ENCODE data around the gene CDC14A.

CDC14A gene

GRCh38 chr1:100494393-100495084 lies 142.2 kb downstream of the CDC14A start:
- peak; percentile 12 for DNase-seq (ENCODE audit: low read depth)

- no peak for DNase-seq (ENCODE audit: low read depth)
These were observed 144.6 kb downstream of the CDC14A start for GRCh38 chr1:100496896-100497295.

- DNase-seq (ENCODE audit: low read depth): no peak
These were observed 145.5 kb downstream of the CDC14A start for GRCh38 chr1:100497796-100498195.

GRCh38 chr1:100499194-100499811 lies 147.0 kb downstream of the CDC14A start:
- DNase-seq (ENCODE audit: low read depth): peak; percentile 31

GRCh38 chr1:100502052-100502792 lies 149.9 kb downstream of the CDC14A start:
- peak; percentile 3 for DNase-seq (ENCODE audit: low read depth)

- no peak for DNase-seq (ENCODE audit: low read depth)
These were observed 153.9 kb downstream of the CDC14A start for GRCh38 chr1:100506217-100506616.

GRCh38 chr1:100510451-100510850 lies 158.1 kb downstream of the CDC14A start:
- DNase-seq (ENCODE audit: low read depth): no peak

- no peak for DNase-seq (ENCODE audit: low read depth)
These were observed 158.8 kb downstream of the CDC14A start for GRCh38 chr1:100511058-100511457.

GRCh38 chr1:100511773-100512172 lies 159.5 kb downstream of the CDC14A start:
- no peak for DNase-seq (ENCODE audit: low read depth)

GRCh38 chr1:100512803-100513352 lies 160.6 kb downstream of the CDC14A start:
- no peak for DNase-seq (ENCODE audit: low read depth)

- no peak for DNase-seq (ENCODE audit: low read depth)
These were observed 164.6 kb downstream of the CDC14A start for GRCh38 chr1:100516857-100517256.

- DNase-seq (ENCODE audit: low read depth): no peak
These were observed 165.2 kb downstream of the CDC14A start for GRCh38 chr1:100517515-100517914.

- DNase-seq (ENCODE audit: low read depth): no peak
These were observed 165.7 kb downstream of the CDC14A start for GRCh38 chr1:100518023-100518422.

- DNase-seq (ENCODE audit: low read depth): peak; percentile 24
These were observed 170.8 kb downstream of the CDC14A start for GRCh38 chr1:100523038-100523652.

- no peak for DNase-seq (ENCODE audit: low read depth)
These were observed 172.0 kb downstream of the CDC14A start for GRCh38 chr1:100524355-100524754.

- DNase-seq (ENCODE audit: low read depth): no peak
These were observed 174.6 kb downstream of the CDC14A start for GRCh38 chr1:100526894-100527293.

- peak; percentile 76 for DNase-seq (ENCODE audit: low read depth)
These were observed 176.6 kb downstream of the CDC14A start for GRCh38 chr1:100528871-100529270.

GRCh38 chr1:100530141-100530540 lies 177.8 kb downstream of the CDC14A start:
- DNase-seq (ENCODE audit: low read depth): no peak

GRCh38 chr1:100530880-100531487 lies 178.7 kb downstream of the CDC14A start:
- peak; percentile 55 for DNase-seq (ENCODE audit: low read depth)

- DNase-seq (ENCODE audit: low read depth): no peak
These were observed 180.3 kb downstream of the CDC14A start for GRCh38 chr1:100532645-100533044.

GRCh38 chr1:100535264-100535663 lies 183.0 kb downstream of the CDC14A start:
- no peak for DNase-seq (ENCODE audit: low read depth)

- no peak for DNase-seq (ENCODE audit: low read depth)
These were observed 183.7 kb downstream of the CDC14A start for GRCh38 chr1:100536031-100536430.

Data from EH (cell line).